Vagina (tissue), 2 donors: ENCODE measurements around the gene HUNK. TPM values are rescaled to one million over a fixed set of nuclear protein-coding genes. Genes with fewer than 3 reads are reported as not detected.
A peak's percentile ranks its signal among the peaks of the same experiment; 100 is the strongest.
"Not testable (repeated sequence)": the region's sequence is repeated elsewhere in the genome, so short reads cannot be mapped to it uniquely, and the experiment has no call there.

Source experiments
- DNase-seq, 2 donors: peaks; one replicate each; pipeline ENCODE4 v3.0.0-alpha.2; 2017; ENCODE audit errors: extremely low spot score in 2 of 2
- H3K27ac ChIP-seq: fragments of 200-600 bp; sonication (generic); one replicate; pipeline ENCODE4 v1.5.1; 2019
- H3K27me3 ChIP-seq: fragments of 200-600 bp; sonication (generic); one replicate; pipeline ENCODE4 v1.5.1; 2019
- H3K36me3 ChIP-seq, 2 donors: fragments of 200-600 bp; sonication (generic); one replicate each; pipeline ENCODE4 v1.5.1; 2017 to 2019
- H3K4me1 ChIP-seq: fragments of 200-600 bp; sonication (generic); one replicate; pipeline ENCODE4 v1.5.1; 2019
- H3K4me3 ChIP-seq, 2 donors: fragments of 200-600 bp; sonication (generic); 1 replicate in 1 of 2; 2 replicates in 1 of 2; pipeline ENCODE4 v1.5.1; 2016 to 2019
- H3K9me3 ChIP-seq: fragments of 200-600 bp; sonication (generic); one replicate; pipeline ENCODE4 v1.5.1; 2019
- CTCF ChIP-seq, 3 experiments: fragments of 450-650 bp in 2 of 3; fragments of 200-600 bp in 1 of 3; sonication (generic) in 1 of 3; IDR thresholded peaks; one replicate each; pipeline ENCODE4 v1.5.1; 2017 to 2019; ENCODE audit warnings: antibody characterized with exemption in 3 of 3, mild to moderate bottlenecking in 2 of 3, moderate library complexity in 2 of 3
- POLR2A ChIP-seq, 2 donors: fragments of 450-650 bp; IDR thresholded peaks; one replicate each; pipeline ENCODE4 v1.6.1; 2017; ENCODE audit warnings: antibody characterized with exemption in 2 of 2, mild to moderate bottlenecking in 2 of 2, moderate library complexity in 2 of 2
- POLR2AphosphoS5 ChIP-seq, 2 donors: sonication (generic); formaldehyde crosslinking; IDR thresholded peaks; one replicate each; pipeline ENCODE4 v1.9.0; 2017; ENCODE audit warnings: antibody characterized with exemption in 2 of 2, mild to moderate bottlenecking in 2 of 2, low read depth in 1 of 2; ENCODE audit not compliant: insufficient read depth in 1 of 2
- intact Hi-C: fragments of 100-400 bp; cut with DNase I; formaldehyde crosslinking; loops from one replicate; pipeline ENCODE4 v1.15.1; 2023
- total RNA-seq: library from RNA; depleted of rRNA; stranded (reverse); fragments of >200 nt; gene quantifications from one replicate; pipeline ENCODE4 v1.2.3, GENCODE V29; 2016

Gene HUNK
- total RNA-seq, 1 donor from 2014 or later = 0.74 TPM

GRCh38 chr21:31941694-31942093 is 68.9 kb downstream of the HUNK start:
- Histone ChIP-seq H3K36me3 (no peaks in the 10 kb centered on the region), H3K4me1 (peaks cover 7% of the 10 kb centered on the region), H3K27ac (no peak overlapping the region), H3K4me3 (no peak overlapping the region), H3K27me3 (no peaks in the 10 kb centered on the region), H3K9me3 (no peaks in the 10 kb centered on the region)
- intact Hi-C loops = no loop called here
- no peak for DNase-seq
- no peak for TF ChIP-seq POLR2AphosphoS5 (IDR thresholded peaks at IDR 0.05; ENCODE audit: insufficient read depth in 1 of 2, low read depth in 1 of 2)
- TF ChIP-seq CTCF (IDR thresholded peaks at IDR 0.05) = no peak
- no peak for TF ChIP-seq POLR2A (IDR thresholded peaks at IDR 0.05)

- no peak overlapping the region for H3K4me3 ChIP-seq
- no peaks in the 10 kb centered on the region for H3K36me3 ChIP-seq
- H3K4me1 ChIP-seq = peaks cover 7% of the 10 kb centered on the region
- no peak for DNase-seq
- no peaks in the 10 kb centered on the region for H3K27me3 ChIP-seq
- H3K27ac ChIP-seq = no peak overlapping the region
- H3K9me3 ChIP-seq = no peaks in the 10 kb centered on the region
- intact Hi-C loops = no loop called here
- no peak for TF ChIP-seq CTCF (IDR thresholded peaks at IDR 0.05)
- TF ChIP-seq POLR2AphosphoS5 (IDR thresholded peaks at IDR 0.05; ENCODE audit: insufficient read depth in 1 of 2, low read depth in 1 of 2) = no peak
- TF ChIP-seq POLR2A (IDR thresholded peaks at IDR 0.05) = no peak
Measured at GRCh38 chr21:31943561-31943960, 70.7 kb downstream of the HUNK start.

- no peaks in the 10 kb centered on the region for H3K9me3 ChIP-seq
- no peaks in the 10 kb centered on the region for H3K27me3 ChIP-seq
- TF ChIP-seq POLR2A (IDR thresholded peaks at IDR 0.05) (no peak), CTCF (IDR thresholded peaks at IDR 0.05) (no peak), POLR2AphosphoS5 (IDR thresholded peaks at IDR 0.05; ENCODE audit: insufficient read depth in 1 of 2, low read depth in 1 of 2) (no peak)
- H3K27ac ChIP-seq = no peak overlapping the region
- no peak for DNase-seq
- intact Hi-C loops = no loop called here
- no peak overlapping the region for H3K4me3 ChIP-seq
- H3K36me3 ChIP-seq = no peaks in the 10 kb centered on the region
- peaks cover 7% of the 10 kb centered on the region for H3K4me1 ChIP-seq
Measured at GRCh38 chr21:31945141-31945540, 72.3 kb downstream of the HUNK start.

GRCh38 chr21:31945546-31945945 is 72.7 kb downstream of the HUNK start:
- H3K4me3 ChIP-seq = no peak overlapping the region
- no peak overlapping the region for H3K27ac ChIP-seq
- intact Hi-C loops = no loop called here
- H3K4me1 ChIP-seq = peaks cover 7% of the 10 kb centered on the region
- TF ChIP-seq CTCF (IDR thresholded peaks at IDR 0.05) (no peak), POLR2AphosphoS5 (IDR thresholded peaks at IDR 0.05; ENCODE audit: insufficient read depth in 1 of 2, low read depth in 1 of 2) (peak in 1 of 2 donors; percentile 30), POLR2A (IDR thresholded peaks at IDR 0.05) (no peak)
- H3K27me3 ChIP-seq = no peaks in the 10 kb centered on the region
- no peaks in the 10 kb centered on the region for H3K9me3 ChIP-seq
- no peaks in the 10 kb centered on the region for H3K36me3 ChIP-seq
- DNase-seq = no peak

- H3K27ac ChIP-seq = no peak overlapping the region
- intact Hi-C loops = no loop called here
Measured at GRCh38 chr21:31946231-31946630, 73.4 kb downstream of the HUNK start.

GRCh38 chr21:31946876-31947550 is 74.2 kb downstream of the HUNK start:
- H3K27ac ChIP-seq, intact Hi-C loops, H3K36me3 ChIP-seq, H3K9me3 ChIP-seq, H3K27me3 ChIP-seq, H3K4me3 ChIP-seq, H3K4me1 ChIP-seq, DNase-seq: not testable (repeated sequence)

More at GRCh38 chr21:31946231-31946630, 73.4 kb downstream of the HUNK start:
- DNase-seq = no peak
- Histone ChIP-seq H3K4me1 (peaks cover 7% of the 10 kb centered on the region), H3K36me3 (no peaks in the 10 kb centered on the region), H3K4me3 (no peak overlapping the region), H3K27me3 (no peaks in the 10 kb centered on the region), H3K9me3 (no peaks in the 10 kb centered on the region)
- TF ChIP-seq POLR2AphosphoS5 (IDR thresholded peaks at IDR 0.05; ENCODE audit: insufficient read depth in 1 of 2, low read depth in 1 of 2) = no peak
- no peak for TF ChIP-seq CTCF (IDR thresholded peaks at IDR 0.05)
- TF ChIP-seq POLR2A (IDR thresholded peaks at IDR 0.05) = no peak
